ENCODE measurements around the gene DLG2. TPM values are rescaled to one million over a fixed set of nuclear protein-coding genes. Genes with fewer than 3 reads are reported as not detected.

Gene DLG2
- total and polyA plus RNA-seq, 4 donors: 0.30 to 5.5 (median 0.68) TPM

GRCh38 chr11:84825106-84825660, 802.0 kb downstream of the DLG2 start (continued):
- TF ChIP-seq GABPA (IDR thresholded peaks at IDR 0.05 in 1 of 2, conservative IDR thresholded peaks at IDR 0.05 in 1 of 2): no peak
- no peak for TF ChIP-seq SP1 (IDR thresholded peaks at IDR 0.05)
- TF ChIP-seq, protein P1, sequence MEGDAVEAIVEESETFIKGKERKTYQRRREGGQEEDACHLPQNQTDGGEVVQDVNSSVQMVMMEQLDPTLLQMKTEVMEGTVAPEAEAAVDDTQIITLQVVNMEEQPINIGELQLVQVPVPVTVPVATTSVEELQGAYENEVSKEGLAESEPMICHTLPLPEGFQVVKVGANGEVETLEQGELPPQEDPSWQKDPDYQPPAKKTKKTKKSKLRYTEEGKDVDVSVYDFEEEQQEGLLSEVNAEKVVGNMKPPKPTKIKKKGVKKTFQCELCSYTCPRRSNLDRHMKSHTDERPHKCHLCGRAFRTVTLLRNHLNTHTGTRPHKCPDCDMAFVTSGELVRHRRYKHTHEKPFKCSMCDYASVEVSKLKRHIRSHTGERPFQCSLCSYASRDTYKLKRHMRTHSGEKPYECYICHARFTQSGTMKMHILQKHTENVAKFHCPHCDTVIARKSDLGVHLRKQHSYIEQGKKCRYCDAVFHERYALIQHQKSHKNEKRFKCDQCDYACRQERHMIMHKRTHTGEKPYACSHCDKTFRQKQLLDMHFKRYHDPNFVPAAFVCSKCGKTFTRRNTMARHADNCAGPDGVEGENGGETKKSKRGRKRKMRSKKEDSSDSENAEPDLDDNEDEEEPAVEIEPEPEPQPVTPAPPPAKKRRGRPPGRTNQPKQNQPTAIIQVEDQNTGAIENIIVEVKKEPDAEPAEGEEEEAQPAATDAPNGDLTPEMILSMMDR (IDR thresholded peaks at IDR 0.05; ENCODE audit: low read depth, low read length, missing input control): no peak

- 73% methylated on average over 3 of the region's 3 CpGs for WGBS
- Histone ChIP-seq H3K9ac (ENCODE audit: low read depth in 1 of 2, low read length in 2 of 2) (no peak overlapping the region), H3K4me1 (ENCODE audit: control insufficient read depth in 4 of 4, insufficient read depth in 4 of 4, low read length in 3 of 4) (no peaks in the 10 kb centered on the region), H3K9me3 (ENCODE audit: control insufficient read depth in 4 of 4, low read length in 3 of 4) (no peaks in the 10 kb centered on the region), H3K27ac (ENCODE audit: low read depth in 1 of 2, low read length in 2 of 2) (no peak overlapping the region), H3K27me3 (ENCODE audit: control insufficient read depth in 4 of 4, insufficient read depth in 4 of 4, low read length in 3 of 4) (no peaks in the 10 kb centered on the region), H3K36me3 (ENCODE audit: control insufficient read depth in 4 of 4, insufficient read depth in 3 of 4, low read depth in 1 of 4, low read length in 3 of 4) (no peaks in the 10 kb centered on the region), H3K4me3 (ENCODE audit: low read depth in 1 of 3, low read length in 3 of 3) (no peak overlapping the region)
- DNase-seq (ENCODE audit: low spot score): no peak
- no peak for TF ChIP-seq FOXA2 (IDR thresholded peaks at IDR 0.05)
- TF ChIP-seq RAD21 (IDR thresholded peaks at IDR 0.05): no peak
- TF ChIP-seq, protein P2, sequence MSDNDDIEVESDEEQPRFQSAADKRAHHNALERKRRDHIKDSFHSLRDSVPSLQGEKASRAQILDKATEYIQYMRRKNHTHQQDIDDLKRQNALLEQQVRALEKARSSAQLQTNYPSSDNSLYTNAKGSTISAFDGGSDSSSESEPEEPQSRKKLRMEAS (IDR thresholded peaks at IDR 0.05): no peak
- TF ChIP-seq, protein P3, sequence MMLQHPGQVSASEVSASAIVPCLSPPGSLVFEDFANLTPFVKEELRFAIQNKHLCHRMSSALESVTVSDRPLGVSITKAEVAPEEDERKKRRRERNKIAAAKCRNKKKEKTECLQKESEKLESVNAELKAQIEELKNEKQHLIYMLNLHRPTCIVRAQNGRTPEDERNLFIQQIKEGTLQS (IDR thresholded peaks at IDR 0.05): no peak
- no peak for TF ChIP-seq NR2F2 (IDR thresholded peaks at IDR 0.05)
- TF ChIP-seq SP1 (IDR thresholded peaks at IDR 0.05): no peak
- no peak for TF ChIP-seq FOXA1 (IDR thresholded peaks at IDR 0.05)
- no peak for TF ChIP-seq YY1 (IDR thresholded peaks at IDR 0.05)
- no peak for TF ChIP-seq JUND (IDR thresholded peaks at IDR 0.05)
- TF ChIP-seq GABPA (IDR thresholded peaks at IDR 0.05 in 1 of 2, conservative IDR thresholded peaks at IDR 0.05 in 1 of 2): no peak
- TF ChIP-seq, protein P4, sequence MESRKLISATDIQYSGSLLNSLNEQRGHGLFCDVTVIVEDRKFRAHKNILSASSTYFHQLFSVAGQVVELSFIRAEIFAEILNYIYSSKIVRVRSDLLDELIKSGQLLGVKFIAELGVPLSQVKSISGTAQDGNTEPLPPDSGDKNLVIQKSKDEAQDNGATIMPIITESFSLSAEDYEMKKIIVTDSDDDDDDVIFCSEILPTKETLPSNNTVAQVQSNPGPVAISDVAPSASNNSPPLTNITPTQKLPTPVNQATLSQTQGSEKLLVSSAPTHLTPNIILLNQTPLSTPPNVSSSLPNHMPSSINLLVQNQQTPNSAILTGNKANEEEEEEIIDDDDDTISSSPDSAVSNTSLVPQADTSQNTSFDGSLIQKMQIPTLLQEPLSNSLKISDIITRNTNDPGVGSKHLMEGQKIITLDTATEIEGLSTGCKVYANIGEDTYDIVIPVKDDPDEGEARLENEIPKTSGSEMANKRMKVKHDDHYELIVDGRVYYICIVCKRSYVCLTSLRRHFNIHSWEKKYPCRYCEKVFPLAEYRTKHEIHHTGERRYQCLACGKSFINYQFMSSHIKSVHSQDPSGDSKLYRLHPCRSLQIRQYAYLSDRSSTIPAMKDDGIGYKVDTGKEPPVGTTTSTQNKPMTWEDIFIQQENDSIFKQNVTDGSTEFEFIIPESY (IDR thresholded peaks at IDR 0.05): no peak
- TF ChIP-seq HNF4A (conservative IDR thresholded peaks at IDR 0.05): no peak
- no peak for TF ChIP-seq TAF1 (conservative IDR thresholded peaks at IDR 0.05)
These were observed 802.5 kb downstream of the DLG2 start for GRCh38 chr11:84824624-84825023.

GRCh38 chr11:84819537-84819936, 807.6 kb downstream of the DLG2 start:
- Histone ChIP-seq H3K27me3 (ENCODE audit: control insufficient read depth in 4 of 4, insufficient read depth in 4 of 4, low read length in 3 of 4) (no peaks in the 10 kb centered on the region), H3K4me1 (ENCODE audit: control insufficient read depth in 4 of 4, insufficient read depth in 4 of 4, low read length in 3 of 4) (no peaks in the 10 kb centered on the region), H3K4me3 (ENCODE audit: low read depth in 1 of 3, low read length in 3 of 3) (no peak overlapping the region), H3K27ac (ENCODE audit: low read depth in 1 of 2, low read length in 2 of 2) (no peak overlapping the region), H3K36me3 (ENCODE audit: control insufficient read depth in 4 of 4, insufficient read depth in 3 of 4, low read depth in 1 of 4, low read length in 3 of 4) (no peaks in the 10 kb centered on the region), H3K9me3 (ENCODE audit: control insufficient read depth in 4 of 4, low read length in 3 of 4) (no peaks in the 10 kb centered on the region), H3K9ac (ENCODE audit: low read depth in 1 of 2, low read length in 2 of 2) (no peak overlapping the region)
- DNase-seq (ENCODE audit: low spot score): no peak
- WGBS: 77% methylated on average over 2 of the region's 2 CpGs
- no peak for TF ChIP-seq JUND (IDR thresholded peaks at IDR 0.05)
- no peak for TF ChIP-seq TAF1 (conservative IDR thresholded peaks at IDR 0.05)
- TF ChIP-seq, protein P1 (IDR thresholded peaks at IDR 0.05; ENCODE audit: low read depth, low read length, missing input control): no peak
- TF ChIP-seq HNF4A (conservative IDR thresholded peaks at IDR 0.05): no peak
- TF ChIP-seq, protein P2 (IDR thresholded peaks at IDR 0.05): no peak
- TF ChIP-seq, protein P4 (IDR thresholded peaks at IDR 0.05): no peak
- TF ChIP-seq EGR1 (IDR thresholded peaks at IDR 0.05; ENCODE audit: low read depth in 2 of 2): no peak
- no peak for TF ChIP-seq NR2F2 (IDR thresholded peaks at IDR 0.05)
- no peak for TF ChIP-seq RAD21 (IDR thresholded peaks at IDR 0.05)
- TF ChIP-seq, protein P3 (IDR thresholded peaks at IDR 0.05): no peak
